Heart left ventricle (tissue), 13 donors: Measurements from ENCODE around the gene FGB.

ENCODE experiments used
- POLR2A ChIP-seq, 2 donors: fragments of 450-650 bp; IDR thresholded peaks; one replicate each; pipeline ENCODE4 v1.6.1; 2017; ENCODE audit warnings: antibody characterized with exemption in 2 of 2, mild to moderate bottlenecking in 2 of 2, moderate library complexity in 2 of 2
- TF ChIP-seq, protein P1 (sequence below), 12 donors: fragments of 200-600 bp; sonication (generic) in 4 of 12; IDR thresholded peaks; one replicate each; pipeline versions ENCODE4 v1.5.0 to v1.8.0; 2018 to 2022; ENCODE audit warnings: antibody characterized with exemption in 12 of 12, mild to moderate bottlenecking in 5 of 12
- donor health status: ischemic (EF 13 %, LVEDD 7.1; RV severe dilation, severe dysfunction).
- donor health status: DM: no; HTN: yes; CAD: no.
- donor health status: DM: no; HTN: no; CAD: no.
- donor health status: ischemic (EF 25% LVEDD 6.9; RV normal size, moderate dysfunction).
- donor health status: ischemic (EF 25% LVEDD 5.7; RV mildly dilated, moderate dysfunction).
- donor health status: ischemic (EF 35%, LVEDD 5.7; RV mildly dilated, moderate dysfunction).
- donor health status: nonischemic (EF 11% LVEDD 7.7; RV severe dilation, severe dysfunction).
- donor health status: DM: yes; HTN: yes; CAD: no.
- donor health status: PGD.
- donor health status: ischemic (EF 29% LVEDD 5.4; RV normal size, mild dysfunction).
- donor health status: nonischemic (EF 23%, LVEDD 6.1; RV moderate dilation, normal function).

DNA sequence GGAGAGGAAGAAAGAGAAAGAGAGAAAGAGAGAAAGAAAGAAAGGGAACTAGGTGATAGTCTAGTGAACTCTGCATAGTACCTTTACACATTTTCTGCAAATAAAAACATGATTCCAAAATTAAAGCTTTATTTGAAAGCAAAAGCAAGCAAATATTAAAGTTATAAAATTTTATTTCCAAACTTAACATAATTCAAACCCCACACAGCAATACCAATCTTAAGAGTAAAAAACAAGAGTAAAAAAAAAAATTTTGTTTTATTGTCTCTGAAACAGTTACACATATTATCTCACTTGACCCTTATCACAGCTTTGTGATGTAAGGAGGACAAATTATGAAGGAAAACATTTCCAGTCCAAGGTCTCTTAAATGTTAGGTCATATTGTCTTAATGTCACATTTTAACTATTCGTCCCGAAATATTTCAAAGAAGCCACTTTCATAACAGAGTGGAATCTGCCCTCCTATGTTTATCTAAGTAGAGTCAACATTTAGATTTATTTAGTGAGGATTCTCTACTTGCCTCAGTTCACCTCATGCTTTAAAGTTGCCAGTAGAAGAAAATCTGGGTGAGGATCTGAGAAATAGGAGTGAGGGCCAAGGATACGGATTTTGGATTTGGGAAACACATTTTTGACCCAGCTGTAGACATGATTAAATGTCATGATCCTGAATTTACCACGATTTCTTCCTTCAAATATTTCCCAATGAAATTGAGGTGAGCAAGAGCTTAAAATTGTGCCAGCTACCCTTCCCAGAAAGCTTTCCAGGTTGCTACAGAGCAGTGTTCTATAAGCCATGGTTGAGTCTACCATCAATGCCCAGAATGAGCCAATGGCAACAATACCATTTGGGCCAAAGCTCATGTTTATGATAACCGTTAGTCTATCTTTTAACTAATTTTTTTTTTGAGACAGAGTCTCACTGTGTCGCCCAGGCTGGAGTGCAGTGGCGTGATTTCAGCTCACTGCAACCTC is 35.3 kb downstream of the FGB start:
- TF ChIP-seq, protein P1, sequence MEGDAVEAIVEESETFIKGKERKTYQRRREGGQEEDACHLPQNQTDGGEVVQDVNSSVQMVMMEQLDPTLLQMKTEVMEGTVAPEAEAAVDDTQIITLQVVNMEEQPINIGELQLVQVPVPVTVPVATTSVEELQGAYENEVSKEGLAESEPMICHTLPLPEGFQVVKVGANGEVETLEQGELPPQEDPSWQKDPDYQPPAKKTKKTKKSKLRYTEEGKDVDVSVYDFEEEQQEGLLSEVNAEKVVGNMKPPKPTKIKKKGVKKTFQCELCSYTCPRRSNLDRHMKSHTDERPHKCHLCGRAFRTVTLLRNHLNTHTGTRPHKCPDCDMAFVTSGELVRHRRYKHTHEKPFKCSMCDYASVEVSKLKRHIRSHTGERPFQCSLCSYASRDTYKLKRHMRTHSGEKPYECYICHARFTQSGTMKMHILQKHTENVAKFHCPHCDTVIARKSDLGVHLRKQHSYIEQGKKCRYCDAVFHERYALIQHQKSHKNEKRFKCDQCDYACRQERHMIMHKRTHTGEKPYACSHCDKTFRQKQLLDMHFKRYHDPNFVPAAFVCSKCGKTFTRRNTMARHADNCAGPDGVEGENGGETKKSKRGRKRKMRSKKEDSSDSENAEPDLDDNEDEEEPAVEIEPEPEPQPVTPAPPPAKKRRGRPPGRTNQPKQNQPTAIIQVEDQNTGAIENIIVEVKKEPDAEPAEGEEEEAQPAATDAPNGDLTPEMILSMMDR (IDR thresholded peaks at IDR 0.05): no peak
- TF ChIP-seq POLR2A (IDR thresholded peaks at IDR 0.05): no peak
